HepG2 (cell line): ENCODE data around the gene SPACA4. TPM values are rescaled to one million over a fixed set of nuclear protein-coding genes. Genes with fewer than 3 reads are reported as not detected.

Experiments
- BRCA1 ChIP-seq: sonication (generic); formaldehyde crosslinking; IDR thresholded peaks from 2 replicates; pipeline ENCODE4 v1.4.0; 2020; ENCODE audit warnings: missing genetic modification reagents
- ETV6 ChIP-seq: sonication (generic); formaldehyde crosslinking; conservative IDR thresholded peaks from 2 replicates; pipeline ENCODE4 v1.4.0; 2020; ENCODE audit warnings: missing genetic modification reagents
- HCFC1 ChIP-seq: fragments of 150-350 bp; IDR thresholded peaks from 2 replicates; pipeline ENCODE4 v1.6.1; 2014; ENCODE audit warnings: low read depth, low read length
- HNRNPUL1 ChIP-seq: fragments of 200-400 bp; formaldehyde crosslinking; IDR thresholded peaks from 2 replicates; pipeline ENCODE4 v1.6.1; 2017; ENCODE audit warnings: low read depth, mild to moderate bottlenecking, low read length, moderate library complexity
- NFIC ChIP-seq: IDR thresholded peaks from 2 replicates; pipeline ENCODE4 v1.6.1; 2012; ENCODE audit warnings: mild to moderate bottlenecking, low read length, inconsistent platforms
- NFYC ChIP-seq: IDR thresholded peaks from 2 replicates; pipeline ENCODE4 v1.6.1; 2016; ENCODE audit warnings: missing genetic modification reagents, missing compliant biosample characterization
- NR2F2 ChIP-seq: IDR thresholded peaks from 2 replicates; pipeline ENCODE4 v1.6.1; 2012; ENCODE audit warnings: low read depth, inconsistent platforms, borderline replicate concordance
- NRL ChIP-seq: sonication (generic); formaldehyde crosslinking; IDR thresholded peaks from 2 replicates; pipeline ENCODE4 v1.5.0; 2020; ENCODE audit warnings: missing genetic modification reagents, mild to moderate bottlenecking, moderate library complexity, borderline replicate concordance
- SKI ChIP-seq: fragments of 450-650 bp; IDR thresholded peaks from one replicate; pipeline ENCODE4 v1.6.1; 2018; ENCODE audit warnings: mild to moderate bottlenecking; ENCODE audit not compliant: partially characterized antibody
- SP5 ChIP-seq: IDR thresholded peaks from 2 replicates; pipeline ENCODE4 v1.6.1; 2016; ENCODE audit warnings: low read depth, borderline replicate concordance
- STAT5B ChIP-seq: sonication (generic); formaldehyde crosslinking; IDR thresholded peaks from 2 replicates; pipeline ENCODE4 v1.4.0; 2020; ENCODE audit warnings: missing genetic modification reagents
- TMF1 ChIP-seq: sonication (generic); formaldehyde crosslinking; IDR thresholded peaks from 2 replicates; pipeline ENCODE4 v1.8.1; 2022; ENCODE audit warnings: low read depth, missing genetic modification reagents
- ZC3H13 ChIP-seq: sonication (generic); formaldehyde crosslinking; IDR thresholded peaks from 2 replicates; pipeline ENCODE4 v1.8.1; 2023; ENCODE audit warnings: mild to moderate bottlenecking, missing genetic modification reagents, moderate library complexity
- ZMAT3 ChIP-seq: sonication (generic); formaldehyde crosslinking; conservative IDR thresholded peaks from 2 replicates; pipeline ENCODE4 v1.7.0; 2021; ENCODE audit warnings: missing genetic modification reagents
- ZNF326 ChIP-seq: sonication (generic); formaldehyde crosslinking; IDR thresholded peaks from 2 replicates; pipeline ENCODE4 v1.4.0; 2020; ENCODE audit warnings: missing genetic modification reagents, borderline replicate concordance
- ZNF382 ChIP-seq: sonication (generic); formaldehyde crosslinking; IDR thresholded peaks from 2 replicates; pipeline ENCODE4 v1.5.0; 2020; ENCODE audit warnings: missing genetic modification reagents, mild to moderate bottlenecking, borderline replicate concordance
- ZNF441 ChIP-seq: sonication (generic); formaldehyde crosslinking; IDR thresholded peaks from 2 replicates; pipeline ENCODE4 v1.7.0; 2021; ENCODE audit warnings: missing genetic modification reagents, borderline replicate concordance
- ZNF780A ChIP-seq: sonication (generic); formaldehyde crosslinking; IDR thresholded peaks from 2 replicates; pipeline ENCODE4 v1.8.0; 2022; ENCODE audit warnings: mild to moderate bottlenecking, missing genetic modification reagents, moderate library complexity
- ZSCAN22 ChIP-seq: sonication (generic); formaldehyde crosslinking; IDR thresholded peaks from 2 replicates; pipeline ENCODE4 v1.4.0; 2020; ENCODE audit warnings: mild to moderate bottlenecking, missing genetic modification reagents
- polyA plus RNA-seq, 8 experiments: library from polyadenylated mRNA; depleted of rRNA in 3 of 8; stranded (reverse) in 7 of 8; unstranded in 1 of 8; fragments of >200 nt; fragmentation: Illumina TruSeq in 4 of 8; extraction: Trizol in 4 of 8; gene quantifications; 2 replicates each; pipeline versions ENCODE4 v1.2.1 to v1.2.3, GENCODE V29; 2011 to 2016; ENCODE audit warnings: low read depth in 4 of 8, missing spikeins in 1 of 8, mixed read lengths in 1 of 8; ENCODE audit not compliant: insufficient read depth in 1 of 8
- total RNA-seq, 5 experiments: library from RNA; depleted of rRNA; stranded (reverse); fragments of >200 nt; fragmentation: Illumina TruSeq; extraction: Trizol; gene quantifications; 2 replicates each; pipeline ENCODE4 v1.2.3, GENCODE V29; 2016; ENCODE audit warnings: low read depth in 1 of 5
- TF ChIP-seq, protein P1 (sequence below): sonication (generic); formaldehyde crosslinking; IDR thresholded peaks from 2 replicates; pipeline ENCODE4 v1.4.0; 2020; ENCODE audit warnings: missing genetic modification reagents, borderline replicate concordance
- TF ChIP-seq, protein P2 (sequence below): sonication (generic); formaldehyde crosslinking; IDR thresholded peaks from 2 replicates; pipeline ENCODE4 v1.4.0; 2020; ENCODE audit warnings: mild to moderate bottlenecking, missing genetic modification reagents
- TF ChIP-seq, protein P3 (sequence below): IDR thresholded peaks from 2 replicates; pipeline ENCODE4 v1.6.1; 2016; ENCODE audit warnings: missing biosample characterization, missing genetic modification reagents, low read depth
- TF ChIP-seq, protein P4 (sequence below): sonication (generic); formaldehyde crosslinking; IDR thresholded peaks from 2 replicates; pipeline ENCODE4 v1.4.0; 2020; ENCODE audit warnings: mild to moderate bottlenecking, missing genetic modification reagents

SPACA4 gene
- total and polyA plus RNA-seq, 2 of the 13 experiments (the other 11 are each of a cell fraction or from before 2014, with no cell fraction given), result not detected

DNA sequence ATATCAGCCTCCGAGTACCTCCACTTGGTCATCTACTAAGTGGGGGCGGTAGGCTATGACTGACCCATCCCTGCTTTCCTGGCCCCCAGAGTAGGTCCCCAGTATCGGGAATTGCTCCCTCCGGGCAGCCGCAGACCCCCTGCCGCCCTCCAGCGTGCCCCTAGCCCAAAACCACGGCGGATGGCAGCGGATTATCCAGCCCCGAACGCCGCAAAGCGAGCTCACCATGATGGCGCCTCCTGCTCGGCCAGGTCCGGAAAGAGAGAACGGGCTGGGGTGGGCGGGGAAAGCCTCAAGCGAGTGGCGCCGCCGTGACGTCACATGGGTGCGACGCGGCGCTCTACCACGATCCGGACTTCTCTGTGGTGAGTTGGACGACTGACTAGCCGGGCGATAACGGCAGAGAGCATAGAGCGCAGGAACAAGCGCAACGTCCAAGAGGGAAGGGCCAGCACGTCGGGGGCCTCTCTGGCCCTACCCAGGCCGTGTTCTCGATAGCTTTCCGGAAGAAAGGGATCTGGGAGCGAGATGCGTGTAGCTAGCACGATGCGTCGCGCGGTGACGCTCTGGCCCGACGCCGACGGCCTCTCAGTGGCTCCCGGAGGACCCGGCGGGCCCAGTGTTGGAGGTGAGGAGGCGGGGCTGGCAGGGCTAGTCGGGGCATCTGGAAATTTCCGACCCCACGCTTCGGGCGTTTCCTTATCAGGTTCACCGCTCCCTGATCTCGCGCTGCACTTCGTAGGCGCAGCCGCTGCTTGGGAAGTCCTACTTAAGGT lies 12.6 kb downstream of the SPACA4 start, which contains the start of the genes RPL18 and SPHK2 (continued):
- TF ChIP-seq STAT5B (CRISPR knock-in tag) (no peak; the same call in 1 of the 2 replicates), ZMAT3 (peak; percentile 87), ZC3H13 (CRISPR knock-in tag) (peak; percentile 87), SKI (peak; percentile 67), TMF1 (CRISPR knock-in tag) (no peak), HCFC1 (peak; percentile 83), ZNF780A (CRISPR knock-in tag) (peak; percentile 90; the same call in 1 of the 2 replicates), BRCA1 (CRISPR knock-in tag) (0 out of 2 replicates have a peak, but pooled peaks have one; percentile 14), ZNF326 (CRISPR knock-in tag) (no peak), ZSCAN22 (CRISPR knock-in tag) (0 out of 2 replicates have a peak, but pooled peaks have one; percentile 25), ZNF441 (CRISPR knock-in tag) (peak; percentile 55; the same call in 1 of the 2 replicates), ETV6 (CRISPR knock-in tag) (peak; percentile 70), HNRNPUL1 (no peak), NR2F2 (peak; percentile 24; the same call in 1 of the 2 replicates), NFYC (CRISPR knock-in tag) (peak; percentile 60), ZNF382 (CRISPR knock-in tag) (no peak), SP5 (CRISPR knock-in tag) (peak; percentile 81), NFIC (no peak), NRL (CRISPR knock-in tag) (peak; percentile 94)
- TF ChIP-seq, protein P1, sequence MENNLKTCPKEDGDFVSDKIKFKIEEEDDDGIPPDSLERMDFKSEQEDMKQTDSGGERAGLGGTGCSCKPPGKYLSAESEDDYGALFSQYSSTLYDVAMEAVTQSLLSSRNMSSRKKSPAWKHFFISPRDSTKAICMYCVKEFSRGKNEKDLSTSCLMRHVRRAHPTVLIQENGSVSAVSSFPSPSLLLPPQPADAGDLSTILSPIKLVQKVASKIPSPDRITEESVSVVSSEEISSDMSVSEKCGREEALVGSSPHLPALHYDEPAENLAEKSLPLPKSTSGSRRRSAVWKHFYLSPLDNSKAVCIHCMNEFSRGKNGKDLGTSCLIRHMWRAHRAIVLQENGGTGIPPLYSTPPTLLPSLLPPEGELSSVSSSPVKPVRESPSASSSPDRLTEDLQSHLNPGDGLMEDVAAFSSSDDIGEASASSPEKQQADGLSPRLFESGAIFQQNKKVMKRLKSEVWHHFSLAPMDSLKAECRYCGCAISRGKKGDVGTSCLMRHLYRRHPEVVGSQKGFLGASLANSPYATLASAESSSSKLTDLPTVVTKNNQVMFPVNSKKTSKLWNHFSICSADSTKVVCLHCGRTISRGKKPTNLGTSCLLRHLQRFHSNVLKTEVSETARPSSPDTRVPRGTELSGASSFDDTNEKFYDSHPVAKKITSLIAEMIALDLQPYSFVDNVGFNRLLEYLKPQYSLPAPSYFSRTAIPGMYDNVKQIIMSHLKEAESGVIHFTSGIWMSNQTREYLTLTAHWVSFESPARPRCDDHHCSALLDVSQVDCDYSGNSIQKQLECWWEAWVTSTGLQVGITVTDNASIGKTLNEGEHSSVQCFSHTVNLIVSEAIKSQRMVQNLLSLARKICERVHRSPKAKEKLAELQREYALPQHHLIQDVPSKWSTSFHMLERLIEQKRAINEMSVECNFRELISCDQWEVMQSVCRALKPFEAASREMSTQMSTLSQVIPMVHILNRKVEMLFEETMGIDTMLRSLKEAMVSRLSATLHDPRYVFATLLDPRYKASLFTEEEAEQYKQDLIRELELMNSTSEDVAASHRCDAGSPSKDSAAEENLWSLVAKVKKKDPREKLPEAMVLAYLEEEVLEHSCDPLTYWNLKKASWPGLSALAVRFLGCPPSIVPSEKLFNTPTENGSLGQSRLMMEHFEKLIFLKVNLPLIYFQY (CRISPR knock-in tag), result peak; percentile 63; the same call in 1 of the 2 replicates
- TF ChIP-seq, protein P2, sequence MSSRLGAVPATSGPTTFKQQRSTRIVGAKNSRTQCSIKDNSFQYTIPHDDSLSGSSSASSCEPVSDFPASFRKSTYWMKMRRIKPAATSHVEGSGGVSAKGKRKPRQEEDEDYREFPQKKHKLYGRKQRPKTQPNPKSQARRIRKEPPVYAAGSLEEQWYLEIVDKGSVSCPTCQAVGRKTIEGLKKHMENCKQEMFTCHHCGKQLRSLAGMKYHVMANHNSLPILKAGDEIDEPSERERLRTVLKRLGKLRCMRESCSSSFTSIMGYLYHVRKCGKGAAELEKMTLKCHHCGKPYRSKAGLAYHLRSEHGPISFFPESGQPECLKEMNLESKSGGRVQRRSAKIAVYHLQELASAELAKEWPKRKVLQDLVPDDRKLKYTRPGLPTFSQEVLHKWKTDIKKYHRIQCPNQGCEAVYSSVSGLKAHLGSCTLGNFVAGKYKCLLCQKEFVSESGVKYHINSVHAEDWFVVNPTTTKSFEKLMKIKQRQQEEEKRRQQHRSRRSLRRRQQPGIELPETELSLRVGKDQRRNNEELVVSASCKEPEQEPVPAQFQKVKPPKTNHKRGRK, result no peak
- TF ChIP-seq, protein P3, sequence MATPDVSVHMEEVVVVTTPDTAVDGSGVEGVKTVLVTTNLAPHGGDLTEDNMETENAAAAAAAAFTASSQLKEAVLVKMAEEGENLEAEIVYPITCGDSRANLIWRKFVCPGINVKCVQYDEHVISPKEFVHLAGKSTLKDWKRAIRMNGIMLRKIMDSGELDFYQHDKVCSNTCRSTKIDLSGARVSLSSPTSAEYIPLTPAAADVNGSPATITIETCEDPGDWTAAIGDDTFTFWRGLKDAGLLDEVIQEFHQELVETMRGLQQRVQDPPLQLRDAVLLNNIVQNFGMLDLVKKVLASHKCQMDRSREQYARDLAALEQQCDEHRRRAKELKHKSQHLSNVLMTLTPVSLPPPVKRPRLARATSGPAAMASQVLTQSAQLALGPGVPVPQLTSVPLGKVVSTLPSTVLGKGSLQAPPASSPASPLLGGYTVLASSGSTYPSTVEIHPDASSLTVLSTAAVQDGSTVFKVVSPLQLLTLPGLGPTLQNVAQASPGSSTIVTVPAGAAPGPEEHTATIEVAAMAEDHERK (CRISPR knock-in tag), result peak; percentile 100
- TF ChIP-seq, protein P4, sequence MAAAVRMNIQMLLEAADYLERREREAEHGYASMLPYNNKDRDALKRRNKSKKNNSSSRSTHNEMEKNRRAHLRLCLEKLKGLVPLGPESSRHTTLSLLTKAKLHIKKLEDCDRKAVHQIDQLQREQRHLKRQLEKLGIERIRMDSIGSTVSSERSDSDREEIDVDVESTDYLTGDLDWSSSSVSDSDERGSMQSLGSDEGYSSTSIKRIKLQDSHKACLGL (CRISPR knock-in tag), result peak; percentile 79; the same call in 1 of the 2 replicates
